HG03025 (cell line): ENCODE data around the gene DPYD.

Experiments
- ATAC-seq: cut with Tn5 transposase; IDR thresholded peaks from one replicate; pipeline ENCODE4 v1.9.1; 2021; ENCODE audit warnings: mild to moderate bottlenecking, moderate library complexity; ENCODE audit not compliant: unreplicated experiment, low FRiP score

DPYD gene

DNA sequence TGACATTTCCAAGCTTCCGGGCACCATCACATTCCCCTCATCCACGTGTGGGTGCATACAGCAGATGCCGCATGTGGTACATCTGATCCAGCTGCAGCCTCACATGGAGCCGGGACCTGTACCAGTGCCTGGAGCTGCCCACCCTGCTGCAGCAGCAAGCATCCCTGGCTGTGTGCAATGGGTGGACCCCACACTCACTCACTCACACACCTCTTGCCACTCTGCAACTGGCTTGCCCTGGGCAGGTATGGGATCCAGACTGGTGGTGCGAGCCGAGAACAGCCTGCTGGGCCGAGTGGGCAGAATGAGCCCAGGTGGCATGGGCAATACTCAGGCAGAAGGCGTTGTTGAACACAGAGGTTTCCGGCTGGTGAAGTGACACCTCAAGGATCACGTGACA, 75.0 kb downstream of the DPYD start:
- ATAC-seq = no peak

DNA sequence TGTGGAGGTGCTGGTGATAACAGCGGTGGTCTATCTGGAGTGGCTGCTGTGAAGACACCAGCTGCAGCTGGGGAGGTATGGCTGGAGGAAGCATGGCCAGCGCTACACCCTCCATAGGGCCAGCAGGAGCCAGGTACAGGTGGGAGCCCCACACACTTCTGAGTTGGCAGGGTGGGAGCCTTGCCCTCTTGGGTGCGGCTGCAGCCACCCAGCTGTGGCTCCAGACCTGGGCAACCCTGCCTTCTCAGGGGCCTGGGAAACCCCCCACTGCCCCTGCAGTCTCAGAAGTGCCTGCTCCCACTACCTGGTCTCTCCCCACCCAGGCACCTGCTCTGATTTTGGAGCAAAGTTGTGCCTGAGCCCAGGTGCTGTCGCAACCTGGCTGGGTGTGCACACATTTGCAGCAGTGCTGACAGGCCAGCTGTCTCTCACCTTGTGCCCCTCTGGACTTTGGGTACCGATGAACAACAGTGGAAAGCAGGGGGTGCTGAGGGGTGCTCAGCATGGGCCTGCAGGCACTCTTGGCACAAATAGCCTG, 76.2 kb downstream of the DPYD start:
- ATAC-seq = no peak

DNA sequence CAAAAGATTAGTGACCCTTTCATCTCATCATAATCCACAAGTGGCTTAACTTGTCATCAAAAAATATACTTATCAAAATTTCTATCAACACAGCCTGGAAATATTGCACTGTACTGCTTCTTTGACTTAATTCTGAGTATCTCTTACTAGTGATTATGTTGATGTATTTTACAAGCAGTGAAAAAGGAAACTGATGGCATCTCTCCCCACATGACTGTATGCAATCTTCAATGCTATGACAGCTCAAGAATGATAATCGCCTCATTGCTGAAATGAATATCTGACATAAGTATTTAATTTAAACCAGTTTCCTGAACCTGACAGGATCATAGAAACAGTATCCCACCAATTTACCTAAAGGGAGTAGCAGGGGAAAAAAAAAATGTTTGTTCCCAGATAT, 79.5 kb downstream of the DPYD start:
- no peak for ATAC-seq

DNA sequence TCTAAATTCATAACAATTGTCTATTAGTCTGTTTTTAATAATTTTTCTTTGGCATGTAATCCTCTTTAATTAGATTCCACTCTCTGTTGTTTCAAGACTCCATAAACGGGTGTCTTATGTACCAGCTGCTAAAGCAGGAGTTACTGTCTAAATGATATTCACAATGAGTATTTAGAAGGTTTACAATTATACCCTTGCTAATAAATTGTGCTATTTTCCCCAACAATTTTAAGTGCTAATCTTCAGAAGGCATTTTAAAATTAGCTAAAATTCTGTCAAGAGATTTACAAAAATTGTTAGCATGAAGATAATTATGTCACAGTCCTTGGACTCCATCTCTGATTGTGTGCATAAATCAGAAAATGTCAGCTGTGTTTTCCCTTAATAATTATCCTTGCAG, 83.7 kb downstream of the DPYD start:
- ATAC-seq = no peak

DNA sequence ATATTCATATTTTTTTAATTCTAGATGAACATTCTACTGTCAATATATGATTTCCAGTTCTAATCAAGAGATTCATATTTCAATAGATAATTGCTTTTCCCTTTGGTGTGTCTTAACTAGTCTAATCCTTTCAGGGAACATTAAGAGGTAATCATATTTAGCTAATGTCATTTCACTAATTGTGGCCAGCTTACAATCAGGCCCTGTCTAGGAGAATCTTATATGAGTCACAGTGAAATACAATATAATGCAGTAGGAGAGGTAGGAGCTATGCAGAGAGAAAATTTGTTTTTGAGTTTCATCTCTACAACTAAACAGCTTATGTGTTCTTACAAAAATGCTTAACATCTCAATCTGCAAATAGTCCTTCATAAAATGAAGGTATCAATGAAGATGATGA, 85.9 kb downstream of the DPYD start:
- ATAC-seq = no peak

DNA sequence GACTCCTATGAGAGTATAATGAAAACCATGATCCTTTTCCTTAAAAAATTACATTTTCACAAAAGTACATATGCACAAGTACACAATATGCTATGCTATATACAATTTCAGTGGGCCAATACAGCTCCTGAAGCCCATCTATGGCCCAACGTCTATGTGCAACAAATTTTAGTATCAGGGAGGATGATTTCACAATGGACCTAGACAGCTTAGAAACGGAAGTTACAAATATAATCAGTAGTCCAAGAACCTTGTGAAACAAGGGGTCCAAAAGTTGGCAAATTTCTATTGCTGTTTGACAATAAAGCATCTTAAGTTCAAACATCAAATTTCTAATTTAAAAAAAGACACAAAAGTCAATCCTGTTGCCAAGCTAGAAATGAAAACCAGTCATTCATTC, 87.0 kb downstream of the DPYD start:
- ATAC-seq = no peak

DNA sequence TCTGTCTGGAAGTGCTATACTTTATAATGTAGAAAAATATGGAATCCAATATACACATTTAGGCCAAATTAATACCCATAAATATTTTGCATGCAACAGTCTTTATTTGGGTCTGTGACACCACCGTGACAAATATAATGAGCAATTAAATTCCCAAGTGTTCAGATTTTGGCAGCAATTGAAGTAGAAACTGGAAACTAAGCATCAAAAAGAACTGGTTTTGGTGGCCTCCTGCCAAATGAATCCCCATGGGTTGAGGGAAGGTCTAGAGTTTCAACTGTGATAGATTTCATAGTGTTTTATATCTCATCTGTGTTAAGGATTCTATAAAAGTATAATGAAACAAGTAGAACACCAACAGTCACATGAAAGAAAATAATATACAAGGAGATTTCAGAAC, 88.4 kb downstream of the DPYD start:
- ATAC-seq = no peak

DNA sequence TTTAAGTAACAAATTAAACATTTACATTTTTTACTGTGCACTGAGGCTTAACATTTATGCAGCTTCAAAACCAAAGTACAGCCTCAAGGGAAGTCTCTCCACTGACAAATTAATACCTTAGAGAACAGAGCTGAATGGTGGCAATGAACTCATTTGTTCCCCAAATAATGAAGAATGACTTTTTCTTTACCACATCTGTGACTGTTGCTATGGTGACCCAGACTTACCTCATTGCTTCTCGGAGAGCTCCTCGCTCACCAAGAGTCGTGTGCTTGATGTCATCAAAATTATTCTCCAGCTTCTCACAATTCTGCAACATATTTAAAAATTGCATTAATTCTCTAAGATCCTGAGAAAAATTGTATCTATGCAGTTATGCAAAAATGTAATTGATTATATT, 92.9 kb downstream of the DPYD start:
- no peak for ATAC-seq

DNA sequence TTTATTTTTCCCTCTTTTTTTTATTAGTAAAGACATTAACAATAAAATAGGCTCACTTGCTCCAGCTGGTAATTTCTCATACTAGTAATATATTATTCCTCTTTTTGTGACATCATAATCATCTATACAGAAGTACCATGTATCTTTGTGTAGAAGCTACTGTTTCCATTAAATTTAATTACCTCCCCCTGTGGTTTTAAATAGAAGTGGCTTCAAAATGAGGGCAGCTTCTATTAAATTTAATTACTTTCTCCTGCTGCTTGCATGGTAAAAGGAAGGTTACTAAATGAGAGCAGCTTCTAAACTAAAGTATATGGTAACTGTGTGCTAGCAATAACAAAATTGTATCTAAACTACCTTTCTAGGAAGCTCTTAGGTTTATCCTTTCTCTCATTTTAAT, 94.0 kb downstream of the DPYD start:
- ATAC-seq = no peak

DNA sequence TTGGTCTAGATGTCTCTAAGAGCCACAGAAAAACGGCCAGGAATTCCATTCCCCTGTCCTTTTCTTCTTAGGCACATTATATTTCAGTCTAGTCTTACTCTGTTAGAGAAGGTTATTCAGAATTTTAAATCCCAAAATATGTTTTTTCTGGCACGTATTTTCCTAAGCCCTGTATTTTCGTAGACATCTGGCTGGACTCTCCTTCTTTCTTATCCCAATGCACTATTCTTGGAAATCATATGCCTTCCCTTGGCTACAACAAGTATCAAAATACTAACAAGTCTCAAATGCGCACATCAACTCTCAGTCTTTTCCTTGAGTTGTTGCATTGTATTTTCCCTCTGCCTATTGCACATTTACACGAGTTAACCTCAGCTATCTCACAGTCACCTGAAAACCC, 96.2 kb downstream of the DPYD start:
- ATAC-seq = no peak

DNA sequence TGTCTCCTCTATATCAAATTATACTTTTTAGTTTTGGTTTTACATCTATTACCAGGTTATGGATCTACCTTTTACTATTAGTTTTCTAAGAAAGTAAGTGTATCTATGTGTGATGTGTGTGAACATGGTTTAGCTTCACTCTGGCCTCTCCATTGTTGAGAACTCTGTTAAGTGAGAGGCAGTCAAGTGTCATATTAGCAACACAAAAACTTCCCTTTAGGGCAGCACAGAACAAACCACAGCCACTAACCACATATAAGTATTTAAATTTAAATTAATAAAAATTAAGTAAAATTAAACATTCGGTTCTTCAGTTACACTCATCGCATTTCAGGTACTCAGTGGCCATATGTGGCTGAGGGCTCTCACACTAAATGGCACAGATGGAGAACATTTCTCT, 96.6 kb downstream of the DPYD start:
- ATAC-seq = no peak

DNA sequence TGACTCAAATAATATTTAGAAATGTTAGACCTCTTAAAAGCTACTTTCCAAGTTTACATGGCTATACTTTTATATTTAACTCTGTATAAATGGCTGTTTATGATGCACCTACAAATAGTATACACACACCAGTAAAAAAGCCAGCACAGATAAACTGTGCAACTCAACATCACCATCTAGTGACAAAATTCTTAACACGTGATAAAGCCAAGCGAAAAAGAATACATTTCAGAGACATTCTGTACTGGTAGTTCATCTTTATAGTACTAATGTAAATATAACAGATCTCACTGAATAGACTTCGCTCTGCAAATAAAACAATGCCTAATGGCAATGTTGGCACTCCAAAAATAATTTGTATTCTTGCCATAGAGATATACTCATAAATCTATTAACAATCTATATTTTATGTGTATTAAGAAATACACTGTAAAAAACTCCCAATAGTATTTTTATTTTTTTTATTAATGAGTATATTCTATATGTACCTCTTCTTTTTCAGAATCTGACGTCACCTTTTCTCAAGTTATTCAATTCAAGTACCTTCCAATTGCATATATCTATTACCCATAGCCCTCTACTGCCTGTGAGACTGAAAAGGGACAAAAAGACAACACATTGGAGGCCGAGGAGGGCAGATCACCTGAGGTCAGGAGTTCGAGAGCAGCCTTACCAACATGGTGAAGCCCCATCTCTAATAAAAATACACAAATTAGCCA, 100.2 kb downstream of the DPYD start:
- ATAC-seq = peak; percentile 64

DNA sequence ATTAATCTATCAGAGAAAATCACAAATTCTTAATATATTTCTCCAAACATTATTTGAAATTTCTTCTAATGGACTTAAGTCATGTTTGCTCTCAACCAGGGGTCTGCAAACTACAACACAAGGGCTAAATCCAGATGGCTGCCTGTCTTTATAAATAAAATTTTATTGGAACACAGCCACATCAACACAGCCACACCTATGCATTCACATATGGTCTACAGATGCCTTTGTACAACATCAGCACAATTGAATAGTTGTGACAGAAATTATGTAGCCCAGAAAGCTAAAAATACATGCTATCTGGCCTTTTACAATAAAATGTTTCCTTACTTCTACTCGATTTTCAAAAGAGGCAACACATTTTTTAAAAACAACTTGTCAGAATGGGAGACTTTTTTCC, 103.9 kb downstream of the DPYD start:
- ATAC-seq = no peak

DNA sequence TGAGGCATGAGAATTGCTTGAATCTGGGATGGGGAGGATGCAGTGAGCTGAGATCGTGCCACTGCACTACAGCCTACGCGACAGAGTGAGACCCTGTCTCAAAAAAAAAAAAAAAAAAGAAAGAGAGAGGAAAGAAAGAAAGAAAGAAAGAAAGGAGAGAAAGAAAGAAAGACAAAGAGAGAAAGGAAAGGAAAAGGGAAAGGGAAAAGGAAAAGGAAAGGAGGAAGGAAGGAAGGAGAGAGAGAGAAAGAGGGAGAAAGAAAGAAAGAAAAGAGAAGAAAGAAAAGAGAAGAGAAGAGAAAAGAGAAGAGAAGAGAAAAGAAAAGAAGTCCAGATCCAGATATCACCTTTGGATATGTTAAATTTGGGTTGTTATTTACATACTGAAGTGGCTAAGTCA, 106.0 kb downstream of the DPYD start:
- ATAC-seq = no peak

DNA sequence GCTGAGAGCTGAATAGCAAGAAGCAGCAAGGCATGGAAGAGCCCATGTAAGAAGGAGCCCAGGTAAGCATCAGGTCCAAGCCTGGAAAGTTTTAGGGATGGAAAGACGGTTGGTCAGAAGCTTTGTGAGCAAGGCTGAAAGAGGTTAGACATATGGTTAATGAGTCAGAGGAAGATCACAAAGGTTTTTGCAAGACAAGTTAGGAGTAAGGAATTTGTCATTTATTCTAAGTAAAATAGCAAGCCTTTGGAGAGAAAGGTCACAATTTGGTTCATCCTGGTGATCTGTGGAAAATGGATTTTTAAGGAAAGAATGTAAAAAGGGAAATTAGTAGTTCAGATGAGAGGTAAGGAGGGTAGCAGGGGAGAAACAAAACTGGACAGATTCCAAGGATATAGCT, 106.7 kb downstream of the DPYD start:
- no peak for ATAC-seq

DNA sequence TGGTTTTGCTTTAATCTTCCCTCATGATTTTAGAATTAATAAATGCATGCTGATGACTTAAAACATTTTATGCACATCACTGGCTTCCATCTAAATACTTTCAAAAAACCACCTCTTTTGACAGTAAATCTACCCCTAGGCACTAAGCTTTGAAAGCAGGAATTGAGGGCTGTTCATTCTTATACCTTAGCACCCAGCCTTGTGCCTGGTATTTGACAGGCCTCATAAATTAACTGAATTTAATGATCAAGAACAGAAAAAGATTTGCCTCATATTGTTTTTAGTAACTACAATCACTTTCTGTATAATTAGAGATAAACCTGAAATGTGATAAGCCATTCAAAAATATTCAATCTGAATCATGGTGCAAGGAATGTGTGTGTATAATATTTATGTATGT, 108.8 kb downstream of the DPYD start:
- no peak for ATAC-seq

DNA sequence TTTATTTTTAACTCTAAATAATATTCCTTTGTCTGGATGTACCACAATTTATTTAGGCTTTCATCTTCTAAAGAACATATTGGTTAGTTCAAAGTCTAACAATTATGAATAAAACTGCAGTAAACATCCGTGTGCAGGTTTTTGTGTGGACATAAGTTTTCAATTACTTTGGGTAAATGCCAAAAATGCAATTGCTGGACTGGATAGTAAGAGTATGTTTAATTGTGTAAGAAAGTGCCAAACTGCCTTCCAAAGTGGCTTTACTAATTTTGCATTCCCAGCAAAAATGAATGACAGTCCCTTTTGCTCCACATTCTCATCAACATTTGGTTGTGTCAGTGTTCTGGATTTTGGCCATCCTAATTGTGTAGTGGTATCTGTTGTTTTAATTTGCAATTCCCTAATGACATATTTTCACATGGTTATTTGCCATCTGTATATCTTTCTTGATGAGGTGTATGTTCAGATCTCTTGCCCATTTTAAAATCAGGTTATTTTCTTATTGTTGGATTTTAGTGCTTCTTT, 113.8 kb downstream of the DPYD start:
- no peak for ATAC-seq

DNA sequence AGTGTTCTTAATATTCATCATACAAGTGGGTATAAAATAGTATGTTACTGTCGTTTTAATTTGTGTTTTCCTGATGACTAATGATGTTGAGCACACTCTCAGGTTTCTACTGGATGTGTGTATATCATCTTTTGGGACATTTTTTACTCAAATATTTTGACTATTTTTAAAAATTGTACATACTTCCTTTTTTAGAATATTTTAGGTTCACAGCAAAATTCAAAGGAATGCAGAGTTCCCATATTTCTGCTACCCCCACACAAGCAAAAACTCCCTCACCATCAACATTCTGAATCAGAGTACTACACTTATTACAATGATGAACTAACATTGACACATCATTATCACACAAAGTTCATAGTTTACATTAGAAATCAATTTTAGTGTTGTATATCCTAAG, 114.5 kb downstream of the DPYD start:
- ATAC-seq = no peak

DNA sequence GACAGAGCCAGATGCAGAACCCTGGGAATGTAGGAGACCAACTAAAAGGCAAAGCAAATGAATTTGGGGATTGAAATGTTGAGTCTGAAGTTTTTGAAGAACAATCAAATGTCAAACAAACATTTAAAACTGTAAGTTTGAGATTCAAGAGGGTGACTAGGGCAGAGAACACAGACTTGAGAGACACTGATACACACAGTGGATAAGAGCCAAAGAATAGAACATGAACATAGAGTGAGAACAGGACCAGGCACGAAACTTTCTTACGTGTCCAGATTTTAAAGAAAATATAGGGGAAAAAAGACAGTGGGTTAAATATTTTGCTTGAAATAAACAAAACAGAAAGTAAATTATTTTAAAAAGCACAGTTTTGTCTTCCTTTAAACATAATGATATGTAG, 115.7 kb downstream of the DPYD start:
- ATAC-seq = no peak

DNA sequence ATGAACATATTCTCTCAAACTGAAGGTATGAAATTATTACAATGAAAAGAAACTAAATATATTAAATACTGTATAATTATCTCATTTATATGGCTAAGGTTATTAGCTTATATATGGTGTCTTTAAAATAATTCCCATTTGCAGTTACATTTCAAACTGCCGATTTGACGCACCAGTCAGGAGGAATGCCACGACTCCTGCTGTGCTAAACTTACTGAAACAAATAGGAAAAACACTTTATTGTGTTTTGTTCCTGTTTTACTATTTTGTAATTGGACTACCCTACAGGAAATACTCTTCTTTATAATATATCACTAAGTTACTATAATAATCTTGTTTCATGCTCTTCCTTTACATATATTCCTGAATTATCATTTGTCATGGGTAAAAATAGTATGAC, 117.8 kb downstream of the DPYD start:
- ATAC-seq = no peak

DNA sequence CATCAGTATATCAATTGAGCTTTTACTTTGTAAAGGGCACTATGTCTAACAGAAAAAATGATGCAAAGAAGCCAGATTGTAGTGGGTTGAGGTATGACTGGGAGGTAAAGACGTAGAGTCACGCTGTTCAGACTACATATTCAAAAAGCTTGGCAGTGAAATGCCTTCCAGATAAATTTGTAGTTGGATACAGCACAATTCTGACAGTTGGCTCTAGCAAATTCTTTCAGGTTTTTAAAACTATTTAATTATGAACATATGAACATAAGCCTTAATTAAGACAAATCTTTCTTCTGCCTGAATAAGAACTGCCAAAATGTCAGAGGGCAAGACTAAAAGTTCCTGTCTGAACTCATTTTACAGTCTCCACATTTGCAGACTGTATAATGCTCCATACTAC, 118.8 kb downstream of the DPYD start:
- ATAC-seq = no peak

DNA sequence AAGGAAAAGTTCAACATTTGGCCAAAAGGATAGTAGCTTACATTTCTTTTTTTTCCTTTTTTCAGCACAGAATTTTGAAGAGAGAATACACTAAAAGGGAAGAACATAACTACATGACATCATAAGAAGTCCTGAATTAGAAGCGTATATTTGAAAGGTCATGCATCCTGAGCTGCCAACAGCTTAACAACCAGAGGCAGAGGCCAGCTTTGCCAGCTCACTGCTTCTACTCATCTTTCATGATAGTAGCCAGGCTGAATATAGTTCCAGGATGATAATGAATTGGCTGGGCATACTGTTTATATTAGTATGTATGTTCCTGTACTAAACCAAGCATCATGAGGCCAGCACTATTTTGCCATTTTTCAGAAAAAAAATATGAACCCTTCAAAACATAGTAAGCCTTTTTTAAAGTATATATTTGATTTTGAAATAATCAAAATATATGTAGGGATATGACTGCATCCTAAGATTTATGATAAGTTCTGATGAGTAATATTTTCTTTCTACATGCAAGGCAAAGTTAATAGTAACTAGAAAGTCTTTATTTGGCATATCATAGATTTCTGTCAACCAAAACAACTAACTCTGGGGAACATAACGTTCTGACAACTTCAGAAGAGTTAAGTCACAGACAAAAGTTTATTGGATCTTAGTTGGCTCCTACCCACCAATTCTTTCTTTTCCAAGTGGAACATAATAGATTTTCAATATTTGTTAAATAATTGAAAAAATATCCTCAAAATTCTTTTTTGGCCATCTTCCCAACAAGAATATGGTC, 123.2 kb downstream of the DPYD start:
- ATAC-seq = no peak
